ENCODE measurements around the gene B2M. TPM values are rescaled to one million over a fixed set of nuclear protein-coding genes. Genes with fewer than 3 reads are reported as not detected.
"Not testable (repeated sequence)": the region's sequence is repeated elsewhere in the genome, so short reads cannot be mapped to it uniquely, and the experiment has no call there.

Gene B2M
- total RNA-seq, 1 experiment from 2014 or later = 977 TPM

DNA sequence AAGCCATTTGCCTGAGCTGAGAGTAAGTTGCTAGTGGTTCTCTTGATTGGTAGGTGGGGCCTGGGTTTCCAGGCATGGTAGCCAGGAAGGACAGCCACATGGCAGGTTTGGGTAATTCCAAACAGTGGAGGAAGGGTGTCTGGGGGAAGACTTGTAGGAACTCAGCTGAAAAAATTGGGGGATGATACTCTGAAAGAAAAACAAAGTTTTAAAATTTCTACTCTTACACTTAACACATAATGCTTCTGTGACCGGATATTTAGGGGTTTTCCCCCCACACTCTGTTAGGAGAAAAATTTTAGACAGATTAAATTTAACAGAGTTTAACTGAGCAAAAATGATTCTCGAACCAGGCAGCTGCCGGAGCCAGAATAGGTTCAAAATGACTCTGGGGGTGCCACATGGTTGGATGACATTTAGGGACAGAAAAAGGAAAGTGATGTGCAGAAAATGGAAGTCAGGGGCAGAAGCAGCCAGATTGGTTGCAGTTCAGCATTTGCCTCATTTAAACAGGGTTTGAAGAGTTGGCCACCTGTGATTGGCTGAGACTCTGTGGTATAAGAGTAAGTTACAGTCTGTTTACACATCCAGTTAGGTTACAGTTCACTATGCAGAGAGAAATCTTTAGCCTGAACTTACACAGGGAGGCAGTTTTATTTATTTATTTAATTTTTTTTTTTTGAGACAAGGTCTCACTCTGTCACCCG lies 8.1 kb downstream of the B2M start:
- DNase-seq (ENCODE audit: low spot score) = no peak
- in situ Hi-C loops (cut with HindIII; ENCODE audit: low sequenced_read_pairs) = no loop called here

DNA sequence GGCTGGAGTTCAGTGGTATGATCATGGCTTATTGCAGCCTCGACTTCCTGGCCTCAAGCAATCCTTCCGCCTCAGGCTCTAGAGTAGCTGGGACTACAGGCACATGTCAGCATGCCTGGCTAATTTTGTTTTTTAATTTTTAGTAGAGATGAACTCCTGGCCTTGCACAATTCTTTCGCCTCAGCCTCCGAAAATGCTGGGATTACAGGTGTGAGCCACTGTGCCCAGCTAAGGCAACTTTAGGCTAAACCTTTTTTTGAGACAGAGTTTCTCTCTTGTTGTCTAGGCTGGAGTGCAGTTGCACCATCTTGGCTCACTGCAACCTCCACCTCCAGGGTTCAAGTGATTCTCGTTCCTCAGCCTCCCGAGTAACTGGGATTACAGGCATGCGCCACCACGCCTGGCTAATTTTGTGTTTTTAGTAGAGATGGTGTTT lies 8.7 kb downstream of the B2M start:
- in situ Hi-C loops (cut with HindIII; ENCODE audit: low sequenced_read_pairs); DNase-seq (ENCODE audit: low spot score): not testable (repeated sequence)

DNA sequence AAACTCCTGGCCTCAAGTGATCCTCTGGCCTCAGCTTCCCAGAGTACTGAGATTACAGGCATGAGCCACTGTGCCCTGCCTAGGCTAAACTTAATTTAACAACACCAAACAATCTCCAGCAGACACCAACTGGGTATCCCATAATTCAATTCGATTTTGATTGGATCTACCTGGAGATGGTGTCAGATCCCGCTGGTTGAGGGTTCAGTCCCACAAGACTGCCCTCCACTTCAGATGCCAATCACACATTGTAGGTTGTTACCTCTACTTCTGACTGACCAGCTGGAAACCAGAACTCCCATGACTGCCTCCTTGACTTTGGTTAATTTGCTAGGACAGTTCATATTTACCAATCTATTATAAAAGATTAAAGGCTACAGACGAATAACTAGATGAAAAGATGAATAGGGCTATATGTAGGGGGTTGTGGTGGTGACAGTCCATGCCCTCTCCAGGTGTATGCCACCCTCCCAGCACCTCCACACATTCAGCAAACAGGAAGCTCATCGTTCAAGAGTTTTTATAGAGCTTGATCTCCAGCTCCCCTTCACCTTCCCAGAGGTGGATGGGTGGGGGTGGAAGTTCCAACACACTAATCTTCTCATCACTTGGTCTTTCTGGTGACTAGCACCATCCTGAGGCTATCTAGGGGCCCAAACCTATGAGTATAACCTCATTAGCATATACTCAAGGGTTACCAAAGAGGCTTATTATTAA lies 9.3 kb downstream of the B2M start:
- in situ Hi-C loops (cut with HindIII; ENCODE audit: low sequenced_read_pairs) = no loop called here
- DNase-seq (ENCODE audit: low spot score) = no peak

DNA sequence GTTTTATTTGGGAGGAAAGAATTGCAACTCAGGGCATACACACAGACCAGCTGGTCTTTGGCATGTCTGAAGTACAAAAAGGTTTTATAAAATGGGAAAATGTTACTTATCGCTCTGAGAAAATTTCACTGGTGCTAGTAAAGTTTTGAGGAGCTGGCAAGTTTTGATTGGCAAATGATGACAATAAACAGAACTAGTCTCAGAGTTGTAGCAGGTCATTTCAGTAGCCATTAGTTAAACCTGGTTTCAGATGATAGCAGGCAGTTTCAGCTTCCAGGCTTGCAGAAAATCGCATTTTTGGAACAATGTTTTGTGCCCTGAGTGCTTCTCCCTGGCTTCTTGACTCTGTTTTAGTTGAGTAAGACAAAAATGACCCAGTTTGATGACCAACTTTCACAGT lies 10.7 kb downstream of the B2M start:
- in situ Hi-C loops (cut with HindIII; ENCODE audit: low sequenced_read_pairs) = no loop called here
- no peak for DNase-seq (ENCODE audit: low spot score)

DNA sequence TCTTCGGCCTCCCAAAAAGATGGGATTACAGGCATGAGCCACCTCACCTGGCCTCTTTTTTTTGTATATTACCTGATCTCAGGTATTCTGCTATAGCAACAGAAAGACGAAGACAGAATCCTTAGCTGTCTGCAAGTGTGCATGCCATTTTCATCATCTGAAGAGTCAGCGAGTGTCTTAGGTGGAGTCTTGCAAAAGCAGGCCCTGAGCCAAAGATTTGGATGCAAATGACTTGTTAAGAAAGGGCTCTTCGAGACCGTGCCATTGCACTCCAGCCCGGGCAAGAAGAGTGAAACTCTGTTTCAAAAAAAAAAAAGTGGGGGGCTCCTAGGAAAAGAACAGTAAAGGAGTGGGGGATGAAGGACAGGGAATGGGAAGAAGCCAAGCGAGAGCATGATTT lies 14.8 kb downstream of the B2M start:
- in situ Hi-C loops (cut with HindIII; ENCODE audit: low sequenced_read_pairs) = no loop called here
- no peak for DNase-seq (ENCODE audit: low spot score)

DNA sequence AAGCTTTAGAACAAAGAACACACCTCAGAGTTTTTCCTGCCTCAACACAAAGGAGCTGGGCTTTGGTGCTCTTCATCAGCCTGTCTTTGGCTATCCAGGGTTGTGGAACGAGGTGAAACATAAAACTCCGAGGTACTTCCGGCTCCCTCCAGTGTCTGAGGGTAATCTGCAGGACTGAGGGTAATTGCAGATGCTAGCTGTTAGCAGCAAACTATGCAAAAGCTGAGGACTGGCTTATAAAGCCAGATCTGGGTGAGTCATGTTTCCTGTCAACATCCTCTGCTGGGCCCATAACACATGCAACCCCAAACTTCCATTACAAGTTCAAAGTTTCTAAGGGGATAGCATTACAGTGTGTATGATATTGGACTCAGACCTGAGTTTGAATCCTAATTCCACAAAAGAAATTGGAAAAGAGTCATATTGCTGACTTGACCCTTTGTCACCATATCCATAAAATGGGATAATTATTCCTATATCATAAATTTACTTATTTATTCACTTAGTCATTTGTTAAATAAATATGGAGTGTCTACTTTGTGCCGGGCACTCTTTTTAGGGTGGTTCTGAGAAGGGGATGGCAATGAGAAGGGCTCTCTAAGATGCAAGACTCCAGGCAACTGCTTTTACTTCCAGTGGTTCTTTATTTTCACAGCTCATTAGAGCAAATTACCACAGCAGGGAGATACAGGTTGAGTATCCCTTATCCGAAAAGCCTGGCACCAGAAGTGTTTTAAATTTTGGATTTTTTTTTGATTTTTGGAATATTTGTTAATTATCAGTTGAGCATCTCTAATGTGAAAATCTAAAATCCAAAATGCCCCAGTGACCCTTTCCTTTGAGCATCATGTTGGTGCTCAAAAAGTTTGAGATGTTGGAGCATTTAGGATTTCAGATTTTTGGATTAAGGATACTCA lies 15.5 kb downstream of the B2M start:
- in situ Hi-C loops (cut with HindIII; ENCODE audit: low sequenced_read_pairs) = no loop called here
- DNase-seq (ENCODE audit: low spot score) = no peak

DNA sequence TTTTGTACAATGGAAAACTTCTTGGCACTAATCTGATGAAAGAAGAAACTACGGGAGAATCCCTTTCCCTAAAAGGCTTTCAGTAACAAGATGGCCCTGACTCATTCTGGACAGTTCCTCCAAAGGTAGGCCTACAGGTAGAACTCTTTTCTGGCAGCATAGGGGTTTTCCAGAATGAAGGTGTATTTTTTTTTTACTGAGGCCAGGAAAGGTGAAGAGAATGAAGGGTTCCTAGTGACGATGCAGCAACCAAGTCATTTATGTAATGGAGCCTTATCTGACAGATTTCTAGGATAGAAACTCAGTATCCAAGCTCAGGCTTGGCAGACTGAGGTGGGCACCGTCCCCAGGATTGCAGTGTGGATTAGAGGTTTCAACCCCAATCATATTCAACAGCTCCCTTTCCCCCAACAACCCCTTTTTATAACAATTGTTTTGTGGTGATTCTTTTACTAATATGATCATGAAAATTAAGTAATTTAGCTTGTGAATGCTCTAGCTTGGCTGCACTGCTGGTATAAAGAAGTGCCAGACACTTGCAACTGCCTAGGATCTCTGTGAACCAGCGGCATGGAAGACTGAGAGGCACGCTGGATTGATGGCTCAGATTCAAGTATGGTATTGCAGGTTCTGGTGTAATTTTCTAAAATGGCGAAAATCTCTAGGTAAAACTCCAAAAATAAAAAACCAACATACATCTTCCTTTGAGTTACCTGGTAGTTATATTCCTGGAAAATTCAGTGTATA lies 16.3 kb downstream of the B2M start:
- in situ Hi-C loops (cut with HindIII; ENCODE audit: low sequenced_read_pairs) = no loop called here
- no peak for DNase-seq (ENCODE audit: low spot score)

DNA sequence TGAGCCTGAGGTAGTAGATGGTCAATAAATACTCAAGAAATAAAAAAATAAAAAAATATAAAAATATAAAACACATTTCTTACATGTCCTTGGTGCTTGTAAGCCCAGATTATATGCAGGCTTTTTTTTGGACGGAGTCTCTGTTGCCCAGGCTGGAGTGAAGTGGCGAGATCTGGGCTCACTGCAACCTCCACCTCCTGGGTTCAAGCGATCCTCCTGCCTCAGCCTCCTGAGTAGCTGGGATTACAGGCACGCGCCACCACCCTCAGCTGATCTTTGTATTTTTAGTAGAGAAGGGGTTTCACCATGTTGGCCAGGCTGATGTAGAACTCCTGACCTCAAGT lies 16.9 kb downstream of the B2M start:
- DNase-seq (ENCODE audit: low spot score); in situ Hi-C loops (cut with HindIII; ENCODE audit: low sequenced_read_pairs): not testable (repeated sequence)

DNA sequence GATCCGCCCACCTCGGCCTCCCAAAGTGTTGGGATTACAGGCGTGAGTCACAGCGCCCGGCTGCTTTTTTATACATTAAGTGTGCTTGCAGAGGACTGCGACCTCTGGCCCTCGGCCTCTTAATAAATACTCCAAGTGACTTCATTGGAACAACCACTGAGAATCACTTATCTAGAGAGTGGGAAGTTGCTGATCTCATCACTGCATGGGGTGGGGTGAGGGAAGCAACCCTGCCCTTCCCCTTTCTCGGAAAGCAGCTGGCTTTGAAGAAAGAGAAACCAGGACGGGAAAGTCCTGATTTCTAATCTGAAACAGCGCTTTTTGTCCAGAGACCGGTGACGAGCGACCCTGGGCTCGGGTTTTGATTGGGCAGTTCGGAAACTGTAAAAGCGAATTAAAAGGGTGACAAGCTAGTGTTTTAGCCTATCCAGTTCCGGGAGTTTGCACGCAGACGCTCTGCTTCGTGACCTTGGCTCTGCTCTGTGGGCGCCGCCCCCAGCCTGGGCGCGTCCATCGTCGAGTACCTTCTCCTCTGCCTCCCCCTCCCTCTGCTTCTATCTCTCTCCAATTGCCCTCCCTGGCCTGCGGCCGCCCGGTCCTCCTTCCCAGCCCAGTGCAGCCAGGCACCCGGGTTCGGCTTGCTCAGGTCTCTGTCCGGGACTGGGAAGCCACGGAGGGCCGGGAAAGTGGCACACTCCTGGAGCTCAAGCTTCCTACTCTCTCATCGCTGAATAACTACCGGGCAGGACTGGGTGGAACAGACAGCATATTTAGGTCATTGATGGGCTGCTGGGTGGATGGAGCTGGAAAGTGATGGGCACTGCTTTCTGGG lies 17.5 kb downstream of the B2M start:
- in situ Hi-C loops (cut with HindIII; ENCODE audit: low sequenced_read_pairs) = no loop called here
- DNase-seq (ENCODE audit: low spot score) = peak; percentile 99

DNA sequence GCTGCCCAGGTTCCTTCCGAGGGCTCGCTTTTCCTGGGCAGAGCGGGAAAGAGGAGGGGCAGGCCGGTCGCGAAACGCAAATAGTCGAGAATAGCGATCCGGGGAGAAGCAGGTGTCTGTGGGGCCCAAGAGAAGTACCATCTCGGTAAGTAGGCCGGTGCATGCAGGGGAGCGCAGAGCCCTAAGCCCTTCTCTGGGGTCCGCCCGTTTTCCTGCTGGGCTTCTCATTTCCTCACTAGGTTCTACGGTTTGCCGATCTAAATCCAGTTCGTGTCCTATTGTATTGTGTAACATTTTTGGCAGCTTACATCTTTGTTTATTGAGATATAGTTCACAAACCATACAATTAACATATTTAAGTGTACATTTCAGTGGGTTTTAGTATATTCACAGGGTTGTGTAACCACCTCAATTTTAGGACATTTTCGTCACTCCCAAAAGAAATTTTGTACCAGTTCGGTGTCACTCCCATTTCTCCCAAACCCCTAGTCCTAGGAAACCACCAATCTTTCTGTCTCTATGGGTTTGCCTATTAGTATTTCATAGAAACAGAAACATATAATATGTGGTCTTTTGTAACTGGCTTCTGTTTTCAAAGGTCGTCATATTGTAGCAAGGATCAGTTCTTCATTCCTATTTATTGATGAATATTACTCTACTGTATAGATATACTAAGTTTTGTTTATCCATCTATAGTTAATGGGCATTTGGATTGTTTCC lies 18.3 kb downstream of the B2M start:
- in situ Hi-C loops (cut with HindIII; ENCODE audit: low sequenced_read_pairs) = no loop called here
- DNase-seq (ENCODE audit: low spot score) = peak; percentile 34

DNA sequence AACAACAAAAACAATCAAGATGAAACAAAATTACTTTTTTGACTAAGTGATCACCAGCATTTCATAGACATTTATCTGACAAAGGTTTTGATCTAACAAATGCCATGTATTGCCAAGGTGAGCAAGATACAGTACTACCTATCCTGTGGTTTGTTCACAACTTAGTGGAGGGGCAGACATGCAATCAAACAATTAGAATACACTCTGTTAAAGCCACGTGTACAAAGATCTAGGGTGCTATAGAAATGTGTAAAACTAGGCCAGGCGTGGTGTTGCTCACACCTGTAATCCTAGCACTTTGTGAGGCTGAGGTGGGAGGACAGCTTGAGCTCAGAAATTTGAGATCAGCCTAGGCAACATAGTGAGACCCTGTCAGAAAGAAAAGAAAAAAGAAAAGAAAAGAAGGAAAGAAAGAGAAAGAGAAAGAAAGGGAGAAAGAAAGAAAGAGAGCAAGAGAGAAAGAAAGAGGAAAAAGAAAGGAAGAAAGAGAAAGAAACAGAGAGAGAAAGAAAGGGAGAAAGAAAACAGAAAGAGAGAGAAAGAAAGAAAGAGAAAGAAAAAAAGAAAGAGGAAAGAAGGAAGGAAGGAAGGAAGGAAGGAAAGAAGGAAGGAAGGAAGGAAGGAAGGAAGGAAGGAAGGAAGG lies 23.6 kb downstream of the B2M start:
- in situ Hi-C loops (cut with HindIII; ENCODE audit: low sequenced_read_pairs) = no loop called here
- DNase-seq (ENCODE audit: low spot score) = no peak

DNA sequence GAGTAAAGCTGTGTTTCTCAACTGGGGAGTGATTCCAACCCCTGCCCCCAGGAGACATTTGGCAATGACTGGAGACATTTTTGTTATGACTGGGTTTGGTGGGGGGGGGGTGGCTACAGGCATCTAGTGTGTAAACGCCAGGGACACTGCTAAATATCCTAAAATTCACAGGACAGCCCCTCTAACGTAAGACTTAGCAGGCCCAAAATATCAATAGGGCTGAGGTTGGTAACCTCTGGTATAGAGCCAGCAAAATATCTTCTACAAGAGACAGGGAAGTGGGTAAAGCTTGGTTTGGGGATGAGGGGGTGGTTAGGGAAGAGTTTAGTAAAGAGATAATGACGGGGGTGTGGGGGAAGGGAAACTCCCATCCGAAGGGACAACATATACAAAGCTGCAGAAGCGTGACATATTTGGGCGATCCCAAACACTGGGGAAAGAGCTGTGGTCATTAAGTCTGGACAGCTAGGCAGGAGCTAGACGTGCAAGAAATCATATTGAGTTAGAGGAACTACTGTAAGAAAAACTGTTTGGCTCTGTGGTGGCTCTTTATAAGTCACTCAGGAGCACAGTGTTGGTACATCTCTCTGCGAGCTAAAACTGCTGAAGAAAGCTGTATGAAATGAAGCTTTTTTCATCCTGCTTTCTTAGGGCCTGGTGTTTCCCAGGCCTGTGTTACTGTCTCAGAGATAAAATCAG lies 24.3 kb downstream of the B2M start:
- in situ Hi-C loops (cut with HindIII; ENCODE audit: low sequenced_read_pairs) = no loop called here
- no peak for DNase-seq (ENCODE audit: low spot score)

DNA sequence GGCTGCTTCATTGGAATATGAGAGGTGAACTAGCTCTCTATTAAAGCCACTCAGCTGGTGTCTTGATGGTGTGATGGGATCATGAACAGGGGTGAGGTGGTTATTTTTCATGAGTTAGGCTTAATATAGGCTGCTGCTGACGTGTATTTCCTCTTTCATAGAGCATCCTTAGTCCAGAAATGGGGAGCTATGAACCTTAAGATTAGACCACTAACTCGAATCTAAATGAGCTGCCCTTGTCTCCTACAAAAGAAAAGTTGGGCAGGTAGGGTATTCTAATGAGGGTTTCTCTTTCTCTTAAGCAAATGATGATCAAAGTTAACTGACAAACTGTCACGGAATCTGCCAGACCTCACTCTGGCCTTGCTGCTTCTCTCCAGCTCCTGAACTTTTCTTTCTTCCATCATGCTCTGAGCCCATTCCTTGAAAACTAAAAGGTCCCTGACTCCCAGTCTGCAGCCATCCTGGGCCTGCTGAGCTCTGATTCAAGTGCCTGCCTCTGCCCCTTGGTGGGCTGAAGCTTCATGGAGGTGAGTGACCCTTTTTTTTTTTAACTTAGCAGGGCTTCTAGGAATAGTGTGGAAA lies 25.0 kb downstream of the B2M start, which contains the start of gene TRIM69:
Gene TRIM69 (plus strand): TSS at position 348 of the 585 bp plus-strand sequence. CDS start 177 bp downstream, at position 525.
- in situ Hi-C loops (cut with HindIII; ENCODE audit: low sequenced_read_pairs) = no loop called here
- no peak for DNase-seq (ENCODE audit: low spot score)

DNA sequence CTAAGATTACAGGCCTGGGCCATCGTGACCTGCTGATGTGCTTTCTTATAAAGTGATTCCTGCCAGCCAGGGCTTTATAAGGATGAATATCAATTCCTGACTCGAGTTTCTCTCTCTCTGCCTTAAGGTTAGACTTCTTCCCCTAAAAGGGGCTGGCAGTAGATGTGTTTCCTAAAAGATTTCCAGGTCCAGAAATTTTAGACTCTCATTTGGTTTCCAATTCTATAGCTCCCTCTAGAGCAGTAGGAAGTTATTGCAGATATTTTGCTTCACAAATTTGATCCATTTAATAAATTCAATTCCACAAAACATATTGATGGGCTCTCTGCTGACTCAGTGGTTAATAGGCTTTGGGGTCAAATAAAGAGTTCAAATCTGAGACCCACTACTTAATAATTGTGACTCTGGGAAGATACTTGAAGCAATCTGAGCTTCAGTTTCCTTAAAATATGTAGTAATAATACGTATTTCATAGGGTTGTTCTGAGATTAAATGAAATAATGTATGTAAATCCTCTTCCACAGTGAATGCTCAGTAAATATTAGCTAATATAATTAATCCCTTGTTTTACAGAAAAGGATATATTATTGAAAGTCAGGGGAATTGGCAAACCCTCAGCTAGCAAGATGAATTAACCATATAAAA lies 27.1 kb downstream of the B2M start:
- in situ Hi-C loops (cut with HindIII; ENCODE audit: low sequenced_read_pairs) = no loop called here

DNA sequence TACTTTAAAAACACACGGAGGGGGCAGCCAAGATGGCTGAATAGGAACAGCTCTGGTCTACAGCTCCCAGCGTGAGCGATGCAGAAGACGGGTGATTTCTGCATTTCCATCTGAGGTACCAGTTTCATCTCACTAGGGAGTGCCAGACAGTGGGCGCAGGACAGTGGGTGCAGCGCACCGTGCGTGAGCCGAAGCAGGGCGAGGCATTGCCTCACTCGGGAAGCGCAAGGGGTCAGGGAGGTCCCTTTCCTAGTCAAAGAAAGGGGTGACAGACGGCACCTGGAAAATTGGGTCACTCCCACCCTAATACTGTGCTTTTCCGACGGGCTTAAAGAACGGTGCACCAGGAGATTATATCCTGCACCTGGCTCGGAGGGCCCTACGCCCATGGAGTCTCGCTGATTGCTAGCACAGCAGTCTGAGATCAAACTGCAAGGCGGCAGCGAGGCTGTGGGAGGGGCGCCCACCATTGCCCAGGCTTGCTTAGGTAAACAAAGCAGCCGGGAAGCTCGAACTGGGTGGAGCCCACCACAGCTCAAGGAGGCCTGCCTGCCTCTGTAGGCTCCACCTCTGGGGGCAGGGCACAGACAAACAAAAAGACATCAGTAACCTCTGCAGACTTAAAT lies 28.0 kb downstream of the B2M start:
- in situ Hi-C loops (cut with HindIII; ENCODE audit: low sequenced_read_pairs); DNase-seq (ENCODE audit: low spot score): not testable (repeated sequence)

More for the DNA sequence above, 27.1 kb downstream of the B2M start:
- peak; percentile 45 for DNase-seq (ENCODE audit: low spot score)
